Liver (tissue), 3 donors: ENCODE measurements around the gene CLPTM1L.

Experiments used
- EGR1 ChIP-seq, 2 donors: IDR thresholded peaks; 2 replicates each; pipeline ENCODE4 v1.6.1; 2016 to 2018; ENCODE audit warnings: antibody characterized with exemption in 2 of 2, low read depth in 2 of 2
- GABPA ChIP-seq, 2 donors: IDR thresholded peaks in 1 of 2; conservative IDR thresholded peaks in 1 of 2; 2 replicates each; pipeline ENCODE4 v1.6.1; 2016; ENCODE audit warnings: antibody characterized with exemption in 2 of 2, mild to moderate bottlenecking in 1 of 2, moderate library complexity in 1 of 2
- NR2F2 ChIP-seq: IDR thresholded peaks from 2 replicates; pipeline ENCODE4 v1.6.1; 2016; ENCODE audit warnings: antibody characterized with exemption
- RAD21 ChIP-seq, 2 donors: IDR thresholded peaks; 2 replicates each; pipeline ENCODE4 v1.6.1; 2016; ENCODE audit warnings: antibody characterized with exemption in 2 of 2, mild to moderate bottlenecking in 2 of 2
- TAF1 ChIP-seq: conservative IDR thresholded peaks from 2 replicates; pipeline ENCODE4 v1.6.1; 2016; ENCODE audit warnings: antibody characterized with exemption, mild to moderate bottlenecking
- TF ChIP-seq, protein P1 (sequence below): IDR thresholded peaks from 2 replicates; pipeline ENCODE4 v1.6.1; 2016; ENCODE audit warnings: antibody characterized with exemption, mild to moderate bottlenecking
- TF ChIP-seq, protein P2 (sequence below): fragments of 150-350 bp; IDR thresholded peaks from 2 replicates; pipeline ENCODE4 v1.5.1; 2017; ENCODE audit warnings: improper control_type of control experiment, low read depth, low read length; ENCODE audit not compliant: missing input control
- TF ChIP-seq, protein P3 (sequence below): IDR thresholded peaks from 2 replicates; pipeline ENCODE4 v1.6.1; 2016; ENCODE audit warnings: antibody characterized with exemption
- TF ChIP-seq, protein P4 (sequence below): IDR thresholded peaks from 2 replicates; pipeline ENCODE4 v1.6.1; 2016; ENCODE audit warnings: antibody characterized with exemption
- TF ChIP-seq, protein P5 (sequence below): IDR thresholded peaks from 2 replicates; pipeline ENCODE4 v1.6.1; 2016; ENCODE audit warnings: antibody characterized with exemption
- donor health status: healthy.
- donor health status: healthy.

DNA sequence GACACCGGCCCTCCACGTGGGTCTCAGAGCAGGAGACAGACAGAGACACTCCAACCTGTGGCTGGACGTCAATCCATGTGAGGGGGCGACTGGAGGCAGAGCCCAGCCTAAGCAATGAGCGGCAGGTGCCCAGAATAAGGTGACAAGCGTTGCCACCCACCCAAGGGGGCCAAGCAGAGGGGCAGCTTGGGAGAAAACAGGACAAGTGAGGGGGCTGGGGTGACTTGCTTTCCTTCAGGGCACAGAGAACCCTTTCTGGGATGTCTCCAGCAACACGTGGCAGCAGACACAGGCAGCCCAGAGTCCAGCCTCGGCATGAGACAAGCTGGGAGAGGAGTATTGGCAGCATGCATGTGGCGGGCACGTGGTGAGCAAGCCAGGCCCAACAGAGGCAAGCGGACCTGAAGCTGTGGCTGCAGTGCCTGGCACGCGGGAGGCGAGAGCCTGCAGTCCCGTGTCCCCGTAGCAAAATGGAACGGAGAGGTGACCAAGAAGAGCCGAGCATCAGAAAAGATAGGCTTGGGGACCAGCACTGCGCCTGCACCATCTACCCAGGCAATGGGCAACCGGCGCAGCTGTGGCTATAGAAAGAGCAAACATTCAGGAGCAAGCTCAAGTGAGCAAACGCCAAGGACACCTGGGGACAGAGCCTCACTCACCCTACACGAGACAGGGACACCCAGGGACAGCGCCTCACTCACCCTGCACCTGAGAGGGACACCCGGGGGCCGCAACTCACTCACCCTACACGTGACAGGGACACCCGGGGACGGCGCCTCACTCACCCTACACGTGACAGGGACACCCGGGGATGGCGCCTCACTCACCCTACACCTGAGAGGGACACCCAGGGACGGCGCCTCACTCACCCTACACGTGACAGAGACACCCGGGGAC is 56.2 kb downstream of the CLPTM1L start:
- TF ChIP-seq, protein P1, sequence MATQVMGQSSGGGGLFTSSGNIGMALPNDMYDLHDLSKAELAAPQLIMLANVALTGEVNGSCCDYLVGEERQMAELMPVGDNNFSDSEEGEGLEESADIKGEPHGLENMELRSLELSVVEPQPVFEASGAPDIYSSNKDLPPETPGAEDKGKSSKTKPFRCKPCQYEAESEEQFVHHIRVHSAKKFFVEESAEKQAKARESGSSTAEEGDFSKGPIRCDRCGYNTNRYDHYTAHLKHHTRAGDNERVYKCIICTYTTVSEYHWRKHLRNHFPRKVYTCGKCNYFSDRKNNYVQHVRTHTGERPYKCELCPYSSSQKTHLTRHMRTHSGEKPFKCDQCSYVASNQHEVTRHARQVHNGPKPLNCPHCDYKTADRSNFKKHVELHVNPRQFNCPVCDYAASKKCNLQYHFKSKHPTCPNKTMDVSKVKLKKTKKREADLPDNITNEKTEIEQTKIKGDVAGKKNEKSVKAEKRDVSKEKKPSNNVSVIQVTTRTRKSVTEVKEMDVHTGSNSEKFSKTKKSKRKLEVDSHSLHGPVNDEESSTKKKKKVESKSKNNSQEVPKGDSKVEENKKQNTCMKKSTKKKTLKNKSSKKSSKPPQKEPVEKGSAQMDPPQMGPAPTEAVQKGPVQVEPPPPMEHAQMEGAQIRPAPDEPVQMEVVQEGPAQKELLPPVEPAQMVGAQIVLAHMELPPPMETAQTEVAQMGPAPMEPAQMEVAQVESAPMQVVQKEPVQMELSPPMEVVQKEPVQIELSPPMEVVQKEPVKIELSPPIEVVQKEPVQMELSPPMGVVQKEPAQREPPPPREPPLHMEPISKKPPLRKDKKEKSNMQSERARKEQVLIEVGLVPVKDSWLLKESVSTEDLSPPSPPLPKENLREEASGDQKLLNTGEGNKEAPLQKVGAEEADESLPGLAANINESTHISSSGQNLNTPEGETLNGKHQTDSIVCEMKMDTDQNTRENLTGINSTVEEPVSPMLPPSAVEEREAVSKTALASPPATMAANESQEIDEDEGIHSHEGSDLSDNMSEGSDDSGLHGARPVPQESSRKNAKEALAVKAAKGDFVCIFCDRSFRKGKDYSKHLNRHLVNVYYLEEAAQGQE, result no peak
- TF ChIP-seq, protein P2, sequence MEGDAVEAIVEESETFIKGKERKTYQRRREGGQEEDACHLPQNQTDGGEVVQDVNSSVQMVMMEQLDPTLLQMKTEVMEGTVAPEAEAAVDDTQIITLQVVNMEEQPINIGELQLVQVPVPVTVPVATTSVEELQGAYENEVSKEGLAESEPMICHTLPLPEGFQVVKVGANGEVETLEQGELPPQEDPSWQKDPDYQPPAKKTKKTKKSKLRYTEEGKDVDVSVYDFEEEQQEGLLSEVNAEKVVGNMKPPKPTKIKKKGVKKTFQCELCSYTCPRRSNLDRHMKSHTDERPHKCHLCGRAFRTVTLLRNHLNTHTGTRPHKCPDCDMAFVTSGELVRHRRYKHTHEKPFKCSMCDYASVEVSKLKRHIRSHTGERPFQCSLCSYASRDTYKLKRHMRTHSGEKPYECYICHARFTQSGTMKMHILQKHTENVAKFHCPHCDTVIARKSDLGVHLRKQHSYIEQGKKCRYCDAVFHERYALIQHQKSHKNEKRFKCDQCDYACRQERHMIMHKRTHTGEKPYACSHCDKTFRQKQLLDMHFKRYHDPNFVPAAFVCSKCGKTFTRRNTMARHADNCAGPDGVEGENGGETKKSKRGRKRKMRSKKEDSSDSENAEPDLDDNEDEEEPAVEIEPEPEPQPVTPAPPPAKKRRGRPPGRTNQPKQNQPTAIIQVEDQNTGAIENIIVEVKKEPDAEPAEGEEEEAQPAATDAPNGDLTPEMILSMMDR, result no peak
- TF ChIP-seq EGR1 (IDR thresholded peaks at IDR 0.05; ENCODE audit: low read depth in 2 of 2), result no peak
- TF ChIP-seq, protein P3, sequence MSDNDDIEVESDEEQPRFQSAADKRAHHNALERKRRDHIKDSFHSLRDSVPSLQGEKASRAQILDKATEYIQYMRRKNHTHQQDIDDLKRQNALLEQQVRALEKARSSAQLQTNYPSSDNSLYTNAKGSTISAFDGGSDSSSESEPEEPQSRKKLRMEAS, result no peak
- TF ChIP-seq, protein P4, sequence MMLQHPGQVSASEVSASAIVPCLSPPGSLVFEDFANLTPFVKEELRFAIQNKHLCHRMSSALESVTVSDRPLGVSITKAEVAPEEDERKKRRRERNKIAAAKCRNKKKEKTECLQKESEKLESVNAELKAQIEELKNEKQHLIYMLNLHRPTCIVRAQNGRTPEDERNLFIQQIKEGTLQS, result no peak
- TF ChIP-seq RAD21 (IDR thresholded peaks at IDR 0.05), result no peak
- no peak for TF ChIP-seq GABPA (IDR thresholded peaks at IDR 0.05 in 1 of 2, conservative IDR thresholded peaks at IDR 0.05 in 1 of 2)
- TF ChIP-seq TAF1, result no peak
- TF ChIP-seq NR2F2, result no peak
- TF ChIP-seq, protein P5, sequence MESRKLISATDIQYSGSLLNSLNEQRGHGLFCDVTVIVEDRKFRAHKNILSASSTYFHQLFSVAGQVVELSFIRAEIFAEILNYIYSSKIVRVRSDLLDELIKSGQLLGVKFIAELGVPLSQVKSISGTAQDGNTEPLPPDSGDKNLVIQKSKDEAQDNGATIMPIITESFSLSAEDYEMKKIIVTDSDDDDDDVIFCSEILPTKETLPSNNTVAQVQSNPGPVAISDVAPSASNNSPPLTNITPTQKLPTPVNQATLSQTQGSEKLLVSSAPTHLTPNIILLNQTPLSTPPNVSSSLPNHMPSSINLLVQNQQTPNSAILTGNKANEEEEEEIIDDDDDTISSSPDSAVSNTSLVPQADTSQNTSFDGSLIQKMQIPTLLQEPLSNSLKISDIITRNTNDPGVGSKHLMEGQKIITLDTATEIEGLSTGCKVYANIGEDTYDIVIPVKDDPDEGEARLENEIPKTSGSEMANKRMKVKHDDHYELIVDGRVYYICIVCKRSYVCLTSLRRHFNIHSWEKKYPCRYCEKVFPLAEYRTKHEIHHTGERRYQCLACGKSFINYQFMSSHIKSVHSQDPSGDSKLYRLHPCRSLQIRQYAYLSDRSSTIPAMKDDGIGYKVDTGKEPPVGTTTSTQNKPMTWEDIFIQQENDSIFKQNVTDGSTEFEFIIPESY, result no peak
